Measurements from ENCODE around the gene CIAO1. TPM values are rescaled to one million over a fixed set of nuclear protein-coding genes. Genes with fewer than 3 reads are reported as not detected.

Gene CIAO1
- total and polyA plus RNA-seq, 2 of the 13 experiments (the other 11 are each of a cell fraction or from before 2014, with no cell fraction given) = 99.3 to 120 TPM

DNA sequence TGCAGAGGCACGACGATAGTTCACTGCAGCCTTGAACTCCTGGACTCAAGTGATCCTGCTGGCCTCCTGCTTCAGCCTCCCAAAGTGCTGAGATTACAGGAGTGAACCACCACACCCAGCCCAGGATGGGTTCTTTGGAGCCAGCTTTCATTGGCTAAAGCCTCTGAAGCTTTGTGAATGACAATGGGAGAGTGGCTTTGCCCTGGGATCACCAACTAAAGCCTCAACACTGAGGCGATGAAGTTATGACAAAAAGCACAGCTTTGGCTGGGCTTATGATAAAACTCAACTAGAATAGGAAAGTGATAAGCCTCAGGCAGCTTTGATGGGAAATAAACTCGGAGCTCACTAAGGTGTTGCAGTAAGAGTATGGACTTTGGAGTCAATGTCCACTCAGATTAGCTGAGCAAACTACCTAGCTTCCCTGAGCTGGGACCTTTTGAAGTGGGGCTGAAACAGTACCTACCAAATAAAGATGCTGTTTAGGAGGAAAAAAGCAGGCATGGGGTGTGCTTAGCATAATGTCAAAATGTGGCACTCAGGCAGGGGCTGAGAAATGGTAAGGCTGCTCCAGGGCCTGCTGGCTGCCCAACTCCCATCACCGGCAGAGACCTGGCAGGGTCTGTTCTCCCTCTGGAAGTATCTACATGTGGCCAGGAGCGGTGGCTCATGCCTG is 4.6 kb upstream of the CIAO1 start (continued):
- TF ChIP-seq ZNF136 (CRISPR knock-in tag; IDR thresholded peaks at IDR 0.05; ENCODE audit: low read depth) = no peak
- no peak for TF ChIP-seq NFYB (CRISPR knock-in tag; IDR thresholded peaks at IDR 0.05)
- TF ChIP-seq IKZF1 (IDR thresholded peaks at IDR 0.05) = no peak
- TF ChIP-seq FOXA1 (IDR thresholded peaks at IDR 0.05) = no peak
- peak; percentile 42; the same call in 1 of the 2 replicates for TF ChIP-seq FOXA1 (CRISPR knock-in tag; IDR thresholded peaks at IDR 0.05)
- TF ChIP-seq ZNF317 (CRISPR knock-in tag; IDR thresholded peaks at IDR 0.05) = peak; percentile 1; the same call in 1 of the 2 replicates
- TF ChIP-seq TRAFD1 (CRISPR knock-in tag; IDR thresholded peaks at IDR 0.05; ENCODE audit: borderline replicate concordance) = no peak; the same call in 1 of the 2 replicates
- TF ChIP-seq ZIK1 (CRISPR knock-in tag; IDR thresholded peaks at IDR 0.05; ENCODE audit: borderline replicate concordance, low read depth) = no peak
- no peak for TF ChIP-seq ZNF567 (CRISPR knock-in tag; IDR thresholded peaks at IDR 0.05; ENCODE audit: borderline replicate concordance)
- TF ChIP-seq, protein P1, sequence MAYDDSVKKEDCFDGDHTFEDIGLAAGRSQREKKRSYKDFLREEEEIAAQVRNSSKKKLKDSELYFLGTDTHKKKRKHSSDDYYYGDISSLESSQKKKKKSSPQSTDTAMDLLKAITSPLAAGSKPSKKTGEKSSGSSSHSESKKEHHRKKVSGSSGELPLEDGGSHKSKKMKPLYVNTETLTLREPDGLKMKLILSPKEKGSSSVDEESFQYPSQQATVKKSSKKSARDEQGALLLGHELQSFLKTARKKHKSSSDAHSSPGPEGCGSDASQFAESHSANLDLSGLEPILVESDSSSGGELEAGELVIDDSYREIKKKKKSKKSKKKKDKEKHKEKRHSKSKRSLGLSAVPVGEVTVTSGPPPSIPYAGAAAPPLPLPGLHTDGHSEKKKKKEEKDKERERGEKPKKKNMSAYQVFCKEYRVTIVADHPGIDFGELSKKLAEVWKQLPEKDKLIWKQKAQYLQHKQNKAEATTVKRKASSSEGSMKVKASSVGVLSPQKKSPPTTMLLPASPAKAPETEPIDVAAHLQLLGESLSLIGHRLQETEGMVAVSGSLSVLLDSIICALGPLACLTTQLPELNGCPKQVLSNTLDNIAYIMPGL (CRISPR knock-in tag; IDR thresholded peaks at IDR 0.05; ENCODE audit: borderline replicate concordance in 1 of 2, low read depth in 1 of 2) = no peak
- TF ChIP-seq SRF (IDR thresholded peaks at IDR 0.05; ENCODE audit: low read depth, low read length) = no peak
- TF ChIP-seq NCOA1 (CRISPR knock-in tag; IDR thresholded peaks at IDR 0.05) = no peak
- no peak for TF ChIP-seq CREB1 (IDR thresholded peaks at IDR 0.05)
- TF ChIP-seq CREB1 (CRISPR knock-in tag; IDR thresholded peaks at IDR 0.05) = no peak
- TF ChIP-seq ZMYM4 (CRISPR knock-in tag; IDR thresholded peaks at IDR 0.05) = no peak
- TF ChIP-seq, protein P2, sequence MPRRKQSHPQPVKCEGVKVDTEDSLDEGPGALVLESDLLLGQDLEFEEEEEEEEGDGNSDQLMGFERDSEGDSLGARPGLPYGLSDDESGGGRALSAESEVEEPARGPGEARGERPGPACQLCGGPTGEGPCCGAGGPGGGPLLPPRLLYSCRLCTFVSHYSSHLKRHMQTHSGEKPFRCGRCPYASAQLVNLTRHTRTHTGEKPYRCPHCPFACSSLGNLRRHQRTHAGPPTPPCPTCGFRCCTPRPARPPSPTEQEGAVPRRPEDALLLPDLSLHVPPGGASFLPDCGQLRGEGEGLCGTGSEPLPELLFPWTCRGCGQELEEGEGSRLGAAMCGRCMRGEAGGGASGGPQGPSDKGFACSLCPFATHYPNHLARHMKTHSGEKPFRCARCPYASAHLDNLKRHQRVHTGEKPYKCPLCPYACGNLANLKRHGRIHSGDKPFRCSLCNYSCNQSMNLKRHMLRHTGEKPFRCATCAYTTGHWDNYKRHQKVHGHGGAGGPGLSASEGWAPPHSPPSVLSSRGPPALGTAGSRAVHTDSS (CRISPR knock-in tag; conservative IDR thresholded peaks at IDR 0.05) = no peak
- TF ChIP-seq, protein P3, sequence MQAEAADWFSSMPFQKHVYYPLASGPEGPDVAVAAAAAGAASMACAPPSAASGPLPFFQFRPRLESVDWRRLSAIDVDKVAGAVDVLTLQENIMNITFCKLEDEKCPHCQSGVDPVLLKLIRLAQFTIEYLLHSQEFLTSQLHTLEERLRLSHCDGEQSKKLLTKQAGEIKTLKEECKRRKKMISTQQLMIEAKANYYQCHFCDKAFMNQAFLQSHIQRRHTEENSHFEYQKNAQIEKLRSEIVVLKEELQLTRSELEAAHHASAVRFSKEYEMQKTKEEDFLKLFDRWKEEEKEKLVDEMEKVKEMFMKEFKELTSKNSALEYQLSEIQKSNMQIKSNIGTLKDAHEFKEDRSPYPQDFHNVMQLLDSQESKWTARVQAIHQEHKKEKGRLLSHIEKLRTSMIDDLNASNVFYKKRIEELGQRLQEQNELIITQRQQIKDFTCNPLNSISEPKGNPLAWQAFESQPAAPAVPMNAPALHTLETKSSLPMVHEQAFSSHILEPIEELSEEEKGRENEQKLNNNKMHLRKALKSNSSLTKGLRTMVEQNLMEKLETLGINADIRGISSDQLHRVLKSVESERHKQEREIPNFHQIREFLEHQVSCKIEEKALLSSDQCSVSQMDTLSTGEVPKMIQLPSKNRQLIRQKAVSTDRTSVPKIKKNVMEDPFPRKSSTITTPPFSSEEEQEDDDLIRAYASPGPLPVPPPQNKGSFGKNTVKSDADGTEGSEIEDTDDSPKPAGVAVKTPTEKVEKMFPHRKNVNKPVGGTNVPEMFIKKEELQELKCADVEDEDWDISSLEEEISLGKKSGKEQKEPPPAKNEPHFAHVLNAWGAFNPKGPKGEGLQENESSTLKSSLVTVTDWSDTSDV (CRISPR knock-in tag; IDR thresholded peaks at IDR 0.05) = no peak

All from HepG2 (cell line).